HG03196 (cell line): ENCODE results near the gene PGK1.
"Not testable (repeated sequence)": the region's sequence is repeated elsewhere in the genome, so short reads cannot be mapped to it uniquely, and the experiment has no call there.

Experiments
- ATAC-seq: cut with Tn5 transposase; IDR thresholded peaks from one replicate; pipeline ENCODE4 v1.9.1; 2021; ENCODE audit not compliant: unreplicated experiment

The PGK1 gene

GRCh38 chrX:78103623-78104446 lies at the start of gene PGK1:
Gene PGK1 (plus strand): TSS chrX:78104248. CDS start chrX:78104341, 93 bp downstream.
- ATAC-seq, result peak; percentile 98

- ATAC-seq, result no peak
These were observed 40.4 kb upstream of the PGK1 start for GRCh38 chrX:78063687-78064086.

GRCh38 chrX:78064152-78064551 lies 39.9 kb upstream of the PGK1 start:
- ATAC-seq, result no peak

- ATAC-seq, result peak; percentile 74
These were observed 39.1 kb upstream of the PGK1 start for GRCh38 chrX:78064698-78065601.

- no peak for ATAC-seq
These were observed 37.9 kb upstream of the PGK1 start for GRCh38 chrX:78066110-78066509.

GRCh38 chrX:78071331-78071730 lies 32.7 kb upstream of the PGK1 start:
- no peak for ATAC-seq

GRCh38 chrX:78073147-78074077 lies 30.6 kb upstream of the PGK1 start:
- ATAC-seq, result not testable (repeated sequence)

- ATAC-seq, result no peak
These were observed 30.0 kb upstream of the PGK1 start for GRCh38 chrX:78074088-78074487.

GRCh38 chrX:78075787-78076389 lies 28.2 kb upstream of the PGK1 start:
- ATAC-seq, result no peak

- not testable (repeated sequence) for ATAC-seq
These were observed 22.6 kb upstream of the PGK1 start for GRCh38 chrX:78081413-78081812.

GRCh38 chrX:78092296-78092695 lies 11.8 kb upstream of the PGK1 start:
- peak; percentile 80 for ATAC-seq

- ATAC-seq, result no peak
These were observed 5.9 kb upstream of the PGK1 start for GRCh38 chrX:78098108-78098507.

- ATAC-seq, result no peak
These were observed 2.0 kb upstream of the PGK1 start for GRCh38 chrX:78102091-78102490.

- no peak for ATAC-seq
These were observed 936 bp upstream of the PGK1 start for GRCh38 chrX:78103001-78103622.

GRCh38 chrX:78104447-78105176 lies 564 bp downstream of the PGK1 start:
- ATAC-seq, result no peak

GRCh38 chrX:78105944-78106650 lies 2.0 kb downstream of the PGK1 start:
- no peak for ATAC-seq

GRCh38 chrX:78106651-78106986 lies 2.6 kb downstream of the PGK1 start:
- ATAC-seq, result no peak

- no peak for ATAC-seq
These were observed 5.4 kb downstream of the PGK1 start for GRCh38 chrX:78109458-78109857.
